EL (cell line): ENCODE results near the gene PSMB4.
A peak's percentile ranks its signal among the peaks of the same experiment; 100 is the strongest.

ENCODE experiments used
- DNase-seq: peaks from one replicate; pipeline ENCODE4 v3.0.0-alpha.2; 2016

The PSMB4 gene

GRCh38 chr1:151443846-151444782, 44.7 kb downstream of the PSMB4 start:
- DNase-seq: peak; percentile 86

- peak; percentile 2 for DNase-seq
Observed at GRCh38 chr1:151444783-151445177, 45.4 kb downstream of the PSMB4 start.

DNA sequence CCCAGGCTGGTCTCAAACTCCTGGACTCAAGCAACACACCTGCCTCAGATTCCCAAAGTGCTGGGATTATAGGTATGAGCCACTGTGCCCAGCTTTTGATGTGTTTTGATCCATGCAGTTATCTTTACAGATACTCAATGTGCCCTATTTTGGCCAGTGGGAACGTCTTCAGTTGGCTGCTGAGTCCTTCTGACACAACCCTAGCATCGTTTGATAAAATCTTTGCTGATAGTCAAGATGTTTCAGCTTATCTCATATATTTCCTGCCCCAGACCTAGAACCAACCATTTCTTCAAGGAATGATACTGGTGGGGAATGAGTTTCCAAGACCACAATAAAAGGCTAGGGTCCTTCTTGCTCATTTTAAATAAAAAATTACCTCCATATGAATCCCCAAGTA, 48.3 kb downstream of the PSMB4 start:
- DNase-seq: no peak
